Measurements from ENCODE around the gene CNPY1. TPM values are rescaled to one million over a fixed set of nuclear protein-coding genes. Genes with fewer than 3 reads are reported as not detected.

The CNPY1 gene
- polyA plus RNA-seq, 2 of the 4 experiments (the other 2 are of a cell fraction): not detected

DNA sequence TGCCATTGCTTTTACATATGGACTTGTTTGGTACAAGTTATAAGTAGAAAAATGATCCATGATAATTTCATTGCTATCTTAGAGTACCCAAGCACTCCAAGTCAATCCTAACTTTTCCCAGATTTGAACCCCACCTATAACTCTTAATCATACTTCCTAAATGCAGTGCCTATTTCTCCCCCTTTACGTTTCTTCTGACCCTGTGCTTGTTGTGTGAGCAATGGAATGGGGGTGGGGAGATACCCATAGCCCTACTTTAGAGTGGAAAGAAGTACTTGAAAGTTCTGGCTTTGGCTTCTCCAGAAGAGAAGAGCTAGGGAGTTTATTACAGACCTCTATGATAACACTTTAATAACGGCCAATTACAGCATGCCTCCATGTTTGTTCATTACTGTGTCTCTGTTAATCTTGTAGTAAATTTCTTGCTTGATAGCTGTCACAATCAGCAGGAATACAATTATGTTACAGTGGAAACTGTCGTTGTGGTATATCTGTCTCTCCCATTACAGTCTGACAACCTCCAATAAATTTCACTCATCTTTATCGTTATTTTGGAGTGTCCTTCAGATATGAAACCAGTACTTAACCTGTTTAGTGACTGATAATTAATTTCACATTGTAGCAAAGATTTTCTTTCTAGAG lies 34.0 kb downstream of the CNPY1 start:
- CTCF ChIA-PET: interaction anchor here (0.8 kb wide), 1 partner anchor 9 kb away, joined by 3 read pairs; no protein-coding TSS in a partner anchor
- no peak for DNase-seq (ENCODE audit: low read depth in 1 of 2, low spot score in 1 of 2)
- no peaks in the 10 kb centered on the region for H3K9me3 ChIP-seq
- POLR2A ChIA-PET: no interaction called here
- 6% methylated on average over 4 of the region's 4 CpGs for WGBS (ENCODE audit: missing lambda C conversion rate)
- H3K4me2 ChIP-seq: no peak overlapping the region
- H3K4me3 ChIP-seq: no peak overlapping the region
- ATAC-seq: no peak
- H3K4me1 ChIP-seq: no peaks in the 10 kb centered on the region
- TF ChIP-seq, protein P1, sequence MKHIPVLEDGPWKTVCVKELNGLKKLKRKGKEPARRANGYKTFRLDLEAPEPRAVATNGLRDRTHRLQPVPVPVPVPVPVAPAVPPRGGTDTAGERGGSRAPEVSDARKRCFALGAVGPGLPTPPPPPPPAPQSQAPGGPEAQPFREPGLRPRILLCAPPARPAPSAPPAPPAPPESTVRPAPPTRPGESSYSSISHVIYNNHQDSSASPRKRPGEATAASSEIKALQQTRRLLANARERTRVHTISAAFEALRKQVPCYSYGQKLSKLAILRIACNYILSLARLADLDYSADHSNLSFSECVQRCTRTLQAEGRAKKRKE (CRISPR knock-in tag; IDR thresholded peaks at IDR 0.05; ENCODE audit: low read depth): no peak
- no peak for TF ChIP-seq GATA3 (IDR thresholded peaks at IDR 0.05; ENCODE audit: borderline replicate concordance)
- no peak for TF ChIP-seq JUNB (IDR thresholded peaks at IDR 0.05)
- TF ChIP-seq, protein P2, sequence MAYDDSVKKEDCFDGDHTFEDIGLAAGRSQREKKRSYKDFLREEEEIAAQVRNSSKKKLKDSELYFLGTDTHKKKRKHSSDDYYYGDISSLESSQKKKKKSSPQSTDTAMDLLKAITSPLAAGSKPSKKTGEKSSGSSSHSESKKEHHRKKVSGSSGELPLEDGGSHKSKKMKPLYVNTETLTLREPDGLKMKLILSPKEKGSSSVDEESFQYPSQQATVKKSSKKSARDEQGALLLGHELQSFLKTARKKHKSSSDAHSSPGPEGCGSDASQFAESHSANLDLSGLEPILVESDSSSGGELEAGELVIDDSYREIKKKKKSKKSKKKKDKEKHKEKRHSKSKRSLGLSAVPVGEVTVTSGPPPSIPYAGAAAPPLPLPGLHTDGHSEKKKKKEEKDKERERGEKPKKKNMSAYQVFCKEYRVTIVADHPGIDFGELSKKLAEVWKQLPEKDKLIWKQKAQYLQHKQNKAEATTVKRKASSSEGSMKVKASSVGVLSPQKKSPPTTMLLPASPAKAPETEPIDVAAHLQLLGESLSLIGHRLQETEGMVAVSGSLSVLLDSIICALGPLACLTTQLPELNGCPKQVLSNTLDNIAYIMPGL (CRISPR knock-in tag; IDR thresholded peaks at IDR 0.05; ENCODE audit: borderline replicate concordance): no peak
- no peak for TF ChIP-seq TFCP2L1 (CRISPR knock-in tag; IDR thresholded peaks at IDR 0.05)
- TF ChIP-seq KDM1A (IDR thresholded peaks at IDR 0.05; ENCODE audit: low read depth): no peak
- TF ChIP-seq, protein P3, sequence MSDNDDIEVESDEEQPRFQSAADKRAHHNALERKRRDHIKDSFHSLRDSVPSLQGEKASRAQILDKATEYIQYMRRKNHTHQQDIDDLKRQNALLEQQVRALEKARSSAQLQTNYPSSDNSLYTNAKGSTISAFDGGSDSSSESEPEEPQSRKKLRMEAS (IDR thresholded peaks at IDR 0.05): no peak
- no peak for TF ChIP-seq ZNF302 (CRISPR knock-in tag; IDR thresholded peaks at IDR 0.05)
- TF ChIP-seq, protein P4, sequence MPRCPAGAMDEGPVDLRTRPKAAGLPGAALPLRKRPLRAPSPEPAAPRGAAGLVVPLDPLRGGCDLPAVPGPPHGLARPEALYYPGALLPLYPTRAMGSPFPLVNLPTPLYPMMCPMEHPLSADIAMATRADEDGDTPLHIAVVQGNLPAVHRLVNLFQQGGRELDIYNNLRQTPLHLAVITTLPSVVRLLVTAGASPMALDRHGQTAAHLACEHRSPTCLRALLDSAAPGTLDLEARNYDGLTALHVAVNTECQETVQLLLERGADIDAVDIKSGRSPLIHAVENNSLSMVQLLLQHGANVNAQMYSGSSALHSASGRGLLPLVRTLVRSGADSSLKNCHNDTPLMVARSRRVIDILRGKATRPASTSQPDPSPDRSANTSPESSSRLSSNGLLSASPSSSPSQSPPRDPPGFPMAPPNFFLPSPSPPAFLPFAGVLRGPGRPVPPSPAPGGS (IDR thresholded peaks at IDR 0.05): no peak
- TF ChIP-seq CBX2 (IDR thresholded peaks at IDR 0.05; ENCODE audit: borderline replicate concordance, low read depth): no peak
- no peak for TF ChIP-seq EP300 (IDR thresholded peaks at IDR 0.05)
- TF ChIP-seq, protein P5, sequence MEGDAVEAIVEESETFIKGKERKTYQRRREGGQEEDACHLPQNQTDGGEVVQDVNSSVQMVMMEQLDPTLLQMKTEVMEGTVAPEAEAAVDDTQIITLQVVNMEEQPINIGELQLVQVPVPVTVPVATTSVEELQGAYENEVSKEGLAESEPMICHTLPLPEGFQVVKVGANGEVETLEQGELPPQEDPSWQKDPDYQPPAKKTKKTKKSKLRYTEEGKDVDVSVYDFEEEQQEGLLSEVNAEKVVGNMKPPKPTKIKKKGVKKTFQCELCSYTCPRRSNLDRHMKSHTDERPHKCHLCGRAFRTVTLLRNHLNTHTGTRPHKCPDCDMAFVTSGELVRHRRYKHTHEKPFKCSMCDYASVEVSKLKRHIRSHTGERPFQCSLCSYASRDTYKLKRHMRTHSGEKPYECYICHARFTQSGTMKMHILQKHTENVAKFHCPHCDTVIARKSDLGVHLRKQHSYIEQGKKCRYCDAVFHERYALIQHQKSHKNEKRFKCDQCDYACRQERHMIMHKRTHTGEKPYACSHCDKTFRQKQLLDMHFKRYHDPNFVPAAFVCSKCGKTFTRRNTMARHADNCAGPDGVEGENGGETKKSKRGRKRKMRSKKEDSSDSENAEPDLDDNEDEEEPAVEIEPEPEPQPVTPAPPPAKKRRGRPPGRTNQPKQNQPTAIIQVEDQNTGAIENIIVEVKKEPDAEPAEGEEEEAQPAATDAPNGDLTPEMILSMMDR (IDR thresholded peaks at IDR 0.05): no peak
- TF ChIP-seq, protein P6, sequence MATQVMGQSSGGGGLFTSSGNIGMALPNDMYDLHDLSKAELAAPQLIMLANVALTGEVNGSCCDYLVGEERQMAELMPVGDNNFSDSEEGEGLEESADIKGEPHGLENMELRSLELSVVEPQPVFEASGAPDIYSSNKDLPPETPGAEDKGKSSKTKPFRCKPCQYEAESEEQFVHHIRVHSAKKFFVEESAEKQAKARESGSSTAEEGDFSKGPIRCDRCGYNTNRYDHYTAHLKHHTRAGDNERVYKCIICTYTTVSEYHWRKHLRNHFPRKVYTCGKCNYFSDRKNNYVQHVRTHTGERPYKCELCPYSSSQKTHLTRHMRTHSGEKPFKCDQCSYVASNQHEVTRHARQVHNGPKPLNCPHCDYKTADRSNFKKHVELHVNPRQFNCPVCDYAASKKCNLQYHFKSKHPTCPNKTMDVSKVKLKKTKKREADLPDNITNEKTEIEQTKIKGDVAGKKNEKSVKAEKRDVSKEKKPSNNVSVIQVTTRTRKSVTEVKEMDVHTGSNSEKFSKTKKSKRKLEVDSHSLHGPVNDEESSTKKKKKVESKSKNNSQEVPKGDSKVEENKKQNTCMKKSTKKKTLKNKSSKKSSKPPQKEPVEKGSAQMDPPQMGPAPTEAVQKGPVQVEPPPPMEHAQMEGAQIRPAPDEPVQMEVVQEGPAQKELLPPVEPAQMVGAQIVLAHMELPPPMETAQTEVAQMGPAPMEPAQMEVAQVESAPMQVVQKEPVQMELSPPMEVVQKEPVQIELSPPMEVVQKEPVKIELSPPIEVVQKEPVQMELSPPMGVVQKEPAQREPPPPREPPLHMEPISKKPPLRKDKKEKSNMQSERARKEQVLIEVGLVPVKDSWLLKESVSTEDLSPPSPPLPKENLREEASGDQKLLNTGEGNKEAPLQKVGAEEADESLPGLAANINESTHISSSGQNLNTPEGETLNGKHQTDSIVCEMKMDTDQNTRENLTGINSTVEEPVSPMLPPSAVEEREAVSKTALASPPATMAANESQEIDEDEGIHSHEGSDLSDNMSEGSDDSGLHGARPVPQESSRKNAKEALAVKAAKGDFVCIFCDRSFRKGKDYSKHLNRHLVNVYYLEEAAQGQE (IDR thresholded peaks at IDR 0.05): no peak
- TF ChIP-seq KDM5A (IDR thresholded peaks at IDR 0.05): no peak
- TF ChIP-seq RAD21 (conservative IDR thresholded peaks at IDR 0.05 in 1 of 2, IDR thresholded peaks at IDR 0.05 in 1 of 2): no peak
- FAIRE-seq: no peak
- H3K27ac ChIP-seq: no peak overlapping the region

DNA sequence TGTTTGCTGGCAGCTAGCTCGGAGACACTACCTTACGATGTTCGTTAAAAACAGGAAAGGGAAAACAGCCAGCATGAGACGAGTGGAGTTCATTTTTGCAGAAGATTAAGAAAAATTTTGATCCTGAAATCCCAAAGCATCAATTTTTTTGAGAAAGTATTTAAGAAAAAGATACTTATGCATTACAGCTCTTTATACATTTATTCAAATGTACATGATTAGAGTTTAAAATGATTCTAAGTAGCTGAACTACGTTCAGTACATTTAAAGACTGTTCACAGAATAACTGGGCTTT lies 34.7 kb downstream of the CNPY1 start:
- WGBS (ENCODE audit: missing lambda C conversion rate): 60% methylated on average over 5 of the region's 5 CpGs
- FAIRE-seq: no peak
- Histone ChIP-seq H3K4me1 (no peaks in the 10 kb centered on the region), H3K4me2 (no peak overlapping the region), H3K27ac (no peak overlapping the region), H3K4me3 (no peak overlapping the region), H3K9me3 (no peaks in the 10 kb centered on the region)
- ChIA-PET POLR2A (no interaction called here), CTCF (no interaction called here)
- ATAC-seq: no peak
- no peak for DNase-seq (ENCODE audit: low read depth in 1 of 2, low spot score in 1 of 2)
- TF ChIP-seq MAFK (IDR thresholded peaks at IDR 0.05; ENCODE audit: partially characterized antibody) (no peak), NR3C1 (IDR thresholded peaks at IDR 0.05) (no peak), EP300 (IDR thresholded peaks at IDR 0.05) (no peak), RARB (CRISPR knock-in tag; IDR thresholded peaks at IDR 0.05) (no peak), MYC (IDR thresholded peaks at IDR 0.05; ENCODE audit: borderline replicate concordance, low read length) (no peak), HOXB5 (CRISPR knock-in tag; IDR thresholded peaks at IDR 0.05) (no peak), ESRRA (IDR thresholded peaks at IDR 0.05; ENCODE audit: borderline replicate concordance, low read length) (no peak), HDAC2 (IDR thresholded peaks at IDR 0.05) (no peak), RCOR1 (IDR thresholded peaks at IDR 0.05; ENCODE audit: low read depth, low read length) (no peak), POLR2AphosphoS2 (conservative IDR thresholded peaks at IDR 0.05; ENCODE audit: low read length) (no peak), HEYL (CRISPR knock-in tag; IDR thresholded peaks at IDR 0.05) (no peak), RAD21 (conservative IDR thresholded peaks at IDR 0.05 in 1 of 2, IDR thresholded peaks at IDR 0.05 in 1 of 2) (no peak), KDM1A (IDR thresholded peaks at IDR 0.05; ENCODE audit: low read depth) (no peak), SMC3 (IDR thresholded peaks at IDR 0.05) (no peak)
- TF ChIP-seq, protein P1 (CRISPR knock-in tag; IDR thresholded peaks at IDR 0.05; ENCODE audit: low read depth): no peak
- TF ChIP-seq, protein P3 (IDR thresholded peaks at IDR 0.05): no peak
